Jurkat, Clone E6-1 (cell line): Measurements from ENCODE around the gene C1QTNF12.
"Not testable (repeated sequence)": the region's sequence is repeated elsewhere in the genome, so short reads cannot be mapped to it uniquely, and the experiment has no call there.

Source experiments
- DNase-seq: peaks from one replicate; pipeline ENCODE4 v3.0.0-alpha.2; 2011; ENCODE audit warnings: low read depth, low spot score
- H3K4me3 ChIP-seq: 2 replicates; pipeline ENCODE4 v1.5.1; 2011; ENCODE audit warnings: mild to moderate bottlenecking, low read length, control low read depth, moderate library complexity

C1QTNF12 gene

DNA sequence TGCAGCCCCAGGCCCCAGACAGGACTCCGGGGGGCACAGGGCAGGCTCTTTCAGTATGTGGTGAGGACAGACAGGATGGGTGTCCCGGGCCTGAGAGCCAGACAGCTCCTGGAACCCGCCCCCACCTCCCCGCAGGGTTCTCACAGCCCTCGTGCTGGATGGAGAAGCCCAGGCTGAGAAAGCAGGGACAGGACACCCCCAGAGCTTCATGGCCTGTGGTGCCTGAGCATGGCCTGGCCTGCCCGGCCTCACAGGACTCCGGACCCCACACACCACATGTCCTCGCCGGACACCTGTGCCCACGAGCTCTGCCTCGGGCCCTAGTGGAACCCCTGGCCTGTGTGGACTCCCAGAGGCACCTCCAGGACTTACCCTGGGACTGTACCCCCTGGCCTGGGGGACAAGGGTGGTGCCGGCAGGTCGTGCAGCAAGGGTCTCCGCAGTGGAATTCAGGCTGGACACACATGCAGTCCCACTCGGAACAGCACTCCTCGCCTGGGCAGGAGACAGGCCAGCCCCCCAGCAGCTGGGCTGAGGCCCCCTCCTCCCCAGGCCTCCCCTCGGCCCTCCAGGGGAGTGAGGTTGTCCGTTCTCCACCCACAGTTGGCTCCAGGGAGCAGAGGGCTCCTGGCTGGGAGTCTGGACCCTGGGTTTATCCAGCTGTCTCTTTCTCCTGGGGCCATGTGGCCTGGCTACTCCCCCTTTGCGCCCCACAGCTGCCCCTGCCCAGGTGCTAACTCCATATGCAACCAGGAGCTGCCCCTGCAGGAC, 41.3 kb downstream of the C1QTNF12 start:
- DNase-seq, result no peak
- H3K4me3 ChIP-seq, result no peak overlapping the region

DNA sequence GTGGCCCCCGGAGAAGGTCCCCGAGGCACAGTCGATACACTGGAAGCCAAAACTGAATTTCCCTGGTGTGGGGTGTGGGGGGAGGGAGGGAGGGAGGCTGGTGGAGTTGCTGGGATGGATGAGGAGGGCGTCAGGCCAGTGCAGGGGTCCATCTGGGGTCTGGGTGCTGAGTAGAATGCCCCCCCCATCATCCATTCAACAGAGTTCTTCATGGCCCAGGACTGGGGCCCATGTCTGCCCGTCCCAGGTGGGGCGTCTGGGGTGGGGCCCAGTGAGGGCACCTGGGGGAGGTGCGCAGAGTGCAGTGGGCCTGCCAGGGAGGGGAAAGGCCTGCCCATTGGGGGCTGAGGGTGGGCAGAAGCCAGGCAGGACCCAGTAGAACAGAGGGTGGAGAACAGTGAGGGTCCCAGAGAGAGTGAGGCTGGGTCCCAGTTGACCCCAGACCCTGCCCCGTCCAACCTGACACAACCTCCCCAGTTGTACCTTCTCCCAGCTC, 42.0 kb downstream of the C1QTNF12 start:
- no peak overlapping the region for H3K4me3 ChIP-seq
- no peak for DNase-seq

DNA sequence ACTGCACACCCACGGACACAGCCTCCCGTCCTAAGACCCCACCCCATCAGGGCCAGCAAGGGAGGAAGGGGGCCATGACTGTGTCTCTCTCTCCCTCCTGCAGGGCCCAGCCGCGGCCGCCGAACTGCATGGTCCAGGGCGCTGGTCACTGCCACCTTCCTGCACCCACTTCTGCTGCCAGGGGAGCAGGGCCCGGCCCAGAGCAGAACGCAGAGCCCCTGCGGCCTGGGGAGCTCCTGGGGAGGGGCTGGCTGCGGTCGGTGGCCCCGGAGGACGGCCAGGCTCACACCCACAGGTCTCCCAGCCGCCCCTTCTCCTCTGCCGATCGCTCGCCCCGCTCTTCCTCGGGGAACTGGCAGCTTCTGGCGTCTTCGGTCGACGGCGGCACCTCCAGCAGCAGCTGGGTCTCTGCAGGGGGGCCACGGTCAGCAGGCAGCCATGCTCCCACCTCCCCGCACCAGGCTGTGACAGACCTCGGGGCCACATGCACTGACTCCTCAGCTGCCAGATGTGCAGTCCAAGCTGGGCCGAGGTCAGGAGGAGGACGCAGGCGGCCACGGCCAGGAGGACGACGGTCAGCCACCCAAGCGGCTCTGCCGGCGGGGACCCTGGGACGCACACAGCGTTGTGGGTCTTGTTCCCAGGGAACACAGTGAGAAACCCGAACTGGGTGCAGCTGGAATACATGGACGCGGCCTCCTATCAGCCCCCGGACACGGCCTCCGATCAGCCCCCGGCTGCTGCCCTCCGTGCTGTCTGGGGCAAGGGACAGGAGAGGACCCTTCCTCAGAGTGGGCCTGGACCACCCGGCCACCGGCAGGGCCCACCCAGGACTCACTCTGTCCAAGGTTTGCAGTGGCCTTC, 42.7 kb downstream of the C1QTNF12 start:
- no peak overlapping the region for H3K4me3 ChIP-seq
- DNase-seq, result no peak

DNA sequence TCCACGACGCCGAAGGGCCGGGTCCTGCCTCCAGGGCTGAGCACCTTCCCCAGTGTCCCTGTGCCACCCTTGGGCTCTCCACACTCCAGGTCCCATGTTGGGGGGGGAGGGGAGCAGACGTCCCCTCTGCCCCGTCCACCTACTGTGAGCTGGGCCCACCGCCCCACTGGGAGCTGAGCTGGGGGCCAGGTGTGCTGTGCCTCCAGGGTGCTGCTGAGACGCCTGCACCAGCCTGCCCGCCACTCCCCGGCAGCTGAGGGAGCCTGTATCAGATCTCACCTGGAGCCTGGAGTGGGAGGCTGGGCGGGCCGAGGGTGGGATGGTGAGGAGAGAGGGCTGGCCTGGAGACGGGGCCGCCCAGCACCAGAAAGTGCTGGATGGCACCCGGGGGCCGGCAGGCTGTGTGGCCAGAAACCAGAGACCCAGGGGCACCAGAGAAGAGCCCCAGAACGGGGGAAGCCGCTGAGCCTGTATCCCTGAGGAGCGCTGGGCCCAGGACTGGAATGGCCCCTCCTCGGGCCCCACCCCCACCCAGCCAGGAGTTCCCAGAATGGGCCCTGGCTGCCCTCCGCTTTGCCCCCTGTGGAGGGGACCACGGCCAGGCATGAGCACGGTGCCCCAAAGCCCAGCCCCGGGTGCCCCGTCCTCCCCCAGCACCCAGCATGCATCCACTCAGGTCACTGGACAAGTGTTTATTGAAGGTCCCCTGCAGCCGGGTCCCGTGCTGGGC, 43.5 kb downstream of the C1QTNF12 start:
- no peak overlapping the region for H3K4me3 ChIP-seq
- DNase-seq, result no peak

DNA sequence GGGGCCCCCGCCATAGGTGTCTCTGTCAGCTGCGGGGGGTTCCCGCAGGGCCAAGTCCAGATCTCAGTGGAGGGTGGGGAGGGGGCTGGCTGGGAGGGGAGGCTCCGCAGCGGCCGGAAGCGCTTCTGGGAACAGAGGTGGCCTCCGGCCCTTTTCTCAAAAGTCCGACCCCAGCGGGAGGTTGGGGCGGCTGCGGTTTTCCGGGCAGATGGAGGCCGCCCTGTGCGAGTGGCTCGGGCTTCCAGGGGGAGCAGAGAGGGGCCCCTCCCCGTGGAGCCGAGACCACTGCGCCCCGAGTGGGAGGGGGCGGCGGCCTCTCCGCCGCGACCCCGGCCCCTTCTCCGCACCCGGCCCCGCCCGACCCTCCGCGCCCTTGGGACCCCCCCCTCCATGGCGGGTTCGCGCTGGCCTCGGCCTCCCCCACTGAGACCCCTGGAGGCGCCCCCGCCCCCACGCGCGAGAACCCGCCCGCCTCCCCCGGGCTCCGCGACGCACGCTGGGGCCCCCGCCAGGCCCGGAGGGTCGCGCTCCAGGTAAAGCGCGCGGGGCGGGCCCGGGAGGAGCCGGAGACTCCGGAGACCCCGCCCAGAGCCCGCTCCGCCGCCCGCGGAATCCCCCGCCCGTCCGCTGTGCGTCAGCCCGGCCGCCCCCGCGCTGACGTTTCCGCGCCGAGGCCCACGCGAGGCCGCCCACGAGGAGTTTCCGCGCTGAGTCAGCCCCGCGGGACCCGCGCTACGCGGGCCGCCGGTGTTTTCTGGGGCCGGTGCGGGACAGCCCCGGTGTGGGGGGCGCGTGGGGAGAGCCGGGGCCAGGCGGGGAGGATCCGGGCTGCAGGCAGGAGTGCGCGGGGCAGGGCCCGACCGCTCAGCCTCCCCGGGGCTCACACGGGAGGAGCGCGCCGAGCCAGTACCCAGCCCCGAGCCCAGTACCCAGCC, 45.4 kb downstream of the C1QTNF12 start:
- no peak for DNase-seq
- H3K4me3 ChIP-seq, result no peak overlapping the region; the same call in 1 of the 2 replicates

DNA sequence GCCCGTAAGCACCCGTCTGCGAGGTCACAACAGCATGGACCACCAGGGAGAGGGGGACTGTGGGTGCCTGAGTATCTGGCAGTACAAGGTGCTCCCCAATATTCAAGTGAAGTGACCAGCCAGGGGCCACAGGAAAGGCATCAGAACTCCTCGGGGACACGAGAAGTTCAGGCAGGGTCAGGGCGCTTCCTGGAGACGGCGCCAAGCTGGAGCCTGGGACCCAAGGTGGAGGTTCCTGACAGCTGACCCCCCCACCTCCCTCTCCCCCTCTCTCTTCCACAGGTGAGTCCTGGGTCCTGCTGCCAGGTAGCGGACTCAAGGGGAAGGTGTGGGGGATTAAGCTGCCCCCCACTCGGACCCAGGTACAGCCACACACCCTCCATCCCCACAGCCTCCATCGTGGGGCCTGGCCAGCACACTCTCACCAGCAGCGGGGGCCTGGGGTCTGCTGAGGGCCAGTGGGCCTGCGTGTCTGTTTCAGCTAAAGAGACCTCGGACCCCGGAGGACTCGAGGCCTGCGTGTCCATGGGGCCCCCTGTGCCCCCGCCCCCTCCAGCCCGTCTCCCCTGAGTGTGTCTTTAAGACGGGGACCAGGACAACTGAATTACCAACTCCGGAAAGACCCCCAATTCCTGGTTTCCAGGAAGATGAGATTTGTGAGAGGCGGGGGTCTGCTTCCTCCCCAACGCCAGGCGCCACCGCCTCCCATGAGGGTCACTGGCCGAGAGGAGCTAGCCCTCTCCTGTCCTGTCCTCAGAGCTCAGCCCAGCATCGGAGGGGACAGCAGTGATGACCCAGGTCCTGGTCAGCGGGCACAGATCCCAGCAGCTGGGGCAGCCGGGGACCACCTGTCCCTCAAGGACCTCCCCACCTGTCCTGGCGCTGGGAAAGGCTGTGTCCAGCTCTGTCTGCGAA, 46.3 kb downstream of the C1QTNF12 start:
- H3K4me3 ChIP-seq, result no peak overlapping the region
- DNase-seq, result no peak

DNA sequence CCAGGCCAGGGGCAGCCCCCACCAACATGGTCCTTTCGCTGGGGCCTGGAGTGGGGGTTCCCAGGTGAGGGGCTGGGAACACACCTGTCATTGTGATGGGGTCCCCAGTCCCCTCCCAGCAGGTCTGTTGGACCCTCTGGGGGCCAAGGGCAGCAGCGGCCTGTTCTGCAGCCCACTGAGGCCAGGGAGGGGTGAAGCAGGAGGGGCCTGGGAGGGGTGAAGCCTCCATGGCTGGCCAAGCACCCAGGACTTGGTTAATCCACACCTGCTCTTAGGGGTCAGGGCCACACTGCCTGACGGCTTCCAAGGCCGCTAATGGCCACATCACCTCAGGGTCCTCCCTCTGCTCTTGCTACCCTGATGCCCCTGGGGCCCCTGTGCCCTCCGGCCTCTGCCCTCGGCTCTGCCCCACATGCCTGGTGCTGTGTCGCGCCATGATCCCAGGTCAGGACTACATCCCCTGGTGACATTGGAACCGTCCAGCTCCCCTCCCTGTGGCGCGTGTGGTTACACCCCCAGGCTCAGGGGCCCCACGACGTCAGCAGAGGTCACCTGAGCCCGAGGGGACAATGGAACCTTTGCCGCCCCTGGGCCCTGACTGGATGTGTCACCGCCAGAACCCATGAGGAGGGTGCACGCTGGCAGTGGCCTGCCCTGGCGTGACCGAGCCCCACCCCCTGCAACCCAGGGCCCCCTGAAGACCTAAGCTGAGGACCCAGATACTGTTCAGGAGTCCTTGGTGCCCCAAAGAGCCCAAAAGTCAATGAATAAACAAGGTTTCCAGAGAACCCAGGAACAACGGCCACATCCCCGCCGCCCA, 47.2 kb downstream of the C1QTNF12 start:
- no peak for DNase-seq
- H3K4me3 ChIP-seq, result no peak overlapping the region

DNA sequence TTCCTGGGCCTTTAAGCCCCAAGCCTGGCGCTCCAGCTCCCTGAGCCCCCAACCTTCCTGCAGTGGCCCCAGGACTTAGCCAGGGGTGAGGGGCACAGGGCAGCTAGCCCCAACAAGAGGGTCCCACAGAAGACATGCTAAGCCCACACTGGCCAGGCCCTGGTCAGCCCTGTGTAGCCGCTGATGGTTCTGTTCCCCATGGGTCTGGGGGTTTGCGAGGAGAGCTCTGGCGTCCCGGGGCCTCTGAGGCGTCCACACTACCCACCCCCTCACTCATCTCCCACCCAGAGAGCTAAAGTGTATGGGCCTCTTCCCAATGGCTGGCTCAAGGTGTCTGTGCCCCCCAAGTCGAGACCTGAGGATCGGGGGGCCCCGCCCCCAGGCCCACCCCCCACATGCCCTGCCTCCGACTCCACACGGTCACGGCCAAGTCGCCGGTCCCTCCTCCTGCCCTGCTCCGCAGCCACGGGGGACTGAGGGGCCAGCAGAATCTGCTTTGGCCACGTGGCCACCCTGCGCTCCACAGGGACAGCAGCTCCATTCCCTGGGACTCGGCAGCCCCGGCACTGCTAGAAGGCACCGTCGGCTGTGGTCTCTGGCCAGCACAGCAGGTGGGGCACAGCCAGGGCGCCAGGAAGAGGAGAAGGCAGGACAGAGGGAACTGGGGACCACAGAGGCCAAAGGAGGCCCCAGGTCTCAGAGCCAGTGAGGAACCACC, 47.9 kb downstream of the C1QTNF12 start:
- no peak overlapping the region for H3K4me3 ChIP-seq
- no peak for DNase-seq

DNA sequence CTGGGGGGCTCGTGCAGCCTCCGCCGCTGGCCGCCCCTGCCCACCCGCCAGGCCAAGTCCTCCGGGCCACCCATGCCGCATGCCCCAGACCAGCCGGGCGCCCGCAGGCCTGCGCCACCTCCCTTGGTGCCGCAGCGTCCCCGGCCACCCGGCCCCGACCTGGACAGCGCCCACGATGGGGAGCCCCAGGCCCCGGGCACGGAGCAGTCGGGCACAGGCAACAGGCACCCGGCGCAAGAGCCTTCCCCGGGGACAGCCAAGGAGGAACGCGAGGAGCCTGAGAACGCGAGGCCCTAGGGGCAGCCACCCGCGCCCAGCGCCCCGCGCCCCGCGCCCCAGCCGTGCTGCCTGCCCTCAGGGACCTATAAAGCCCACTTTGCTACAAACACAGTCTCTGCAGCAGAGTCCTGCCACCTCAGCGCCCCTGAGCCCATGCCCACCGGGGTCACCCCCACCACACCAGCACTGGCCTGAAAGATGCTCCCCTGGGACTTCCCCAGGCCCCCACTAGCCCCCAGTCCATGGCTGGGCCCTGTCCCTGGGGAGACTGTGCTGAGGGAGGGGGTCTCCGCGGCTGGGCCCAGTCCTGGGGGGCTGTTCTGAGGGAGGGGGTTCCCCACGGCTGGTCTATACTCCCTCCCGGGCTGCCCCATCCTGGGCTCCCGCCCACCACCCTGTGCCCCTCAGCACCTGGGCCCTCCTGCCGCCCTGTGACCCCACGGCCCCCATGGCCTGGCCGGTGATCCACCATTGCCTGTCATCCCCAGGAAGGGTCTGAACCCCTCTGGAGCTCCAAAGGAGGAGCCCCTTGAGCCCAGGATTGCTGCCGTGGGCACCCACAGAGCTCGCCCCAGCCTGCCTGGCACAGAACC, 48.7 kb downstream of the C1QTNF12 start:
- no peak overlapping the region for H3K4me3 ChIP-seq
- DNase-seq, result no peak

DNA sequence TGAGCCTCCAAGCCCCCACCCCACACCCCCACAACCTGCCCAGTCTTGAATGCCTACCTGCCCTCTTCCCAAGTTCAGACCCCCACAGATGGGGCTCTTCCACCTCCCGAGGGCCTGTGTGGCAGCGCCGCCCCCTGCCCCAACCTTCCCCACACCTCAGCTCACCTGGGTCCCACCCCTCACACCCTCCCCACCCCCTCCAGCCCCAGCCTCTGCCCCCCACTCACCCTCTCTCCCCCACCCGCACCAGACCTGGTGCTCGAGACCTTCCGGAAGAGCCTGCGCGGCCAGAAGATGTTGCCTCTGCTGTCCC, 49.4 kb downstream of the C1QTNF12 start:
- DNase-seq, result no peak
- no peak overlapping the region for H3K4me3 ChIP-seq

DNA sequence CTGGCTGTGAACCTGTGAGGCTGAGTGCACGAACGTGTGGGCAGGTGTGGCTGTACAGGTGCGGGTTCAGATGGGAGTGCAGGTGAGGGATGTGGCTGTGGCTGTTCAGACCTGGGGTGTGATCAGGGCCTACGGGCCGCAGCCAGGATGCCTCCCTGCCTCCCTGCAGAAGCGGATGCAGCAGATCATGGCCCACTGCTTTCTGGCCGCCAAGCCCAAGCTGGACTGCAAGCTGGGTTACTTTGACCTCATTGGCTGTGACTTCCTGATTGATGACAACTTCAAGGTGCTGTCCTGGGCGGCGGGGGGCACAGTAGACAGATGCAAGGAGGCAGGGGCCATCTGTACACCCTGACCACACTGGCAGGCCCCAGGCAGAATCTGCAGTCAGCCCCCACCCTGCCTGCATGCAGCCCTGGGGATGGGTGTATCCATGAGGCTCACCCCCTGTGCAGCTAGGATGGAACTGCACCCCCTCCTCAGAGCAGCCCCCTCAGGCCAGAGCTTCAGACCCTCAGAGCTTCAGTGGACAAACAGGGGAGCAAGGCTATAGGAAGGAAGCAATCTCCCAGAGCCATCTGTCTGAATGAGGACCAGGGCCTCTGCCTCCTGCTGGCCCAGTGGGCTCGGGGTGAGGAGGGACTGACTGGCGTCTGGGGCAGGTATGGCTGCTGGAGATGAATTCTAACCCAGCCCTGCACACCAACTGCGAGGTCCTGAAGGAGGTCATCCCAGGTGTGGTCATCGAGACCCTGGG, 49.9 kb downstream of the C1QTNF12 start:
- DNase-seq, result no peak
- no peak overlapping the region for H3K4me3 ChIP-seq

DNA sequence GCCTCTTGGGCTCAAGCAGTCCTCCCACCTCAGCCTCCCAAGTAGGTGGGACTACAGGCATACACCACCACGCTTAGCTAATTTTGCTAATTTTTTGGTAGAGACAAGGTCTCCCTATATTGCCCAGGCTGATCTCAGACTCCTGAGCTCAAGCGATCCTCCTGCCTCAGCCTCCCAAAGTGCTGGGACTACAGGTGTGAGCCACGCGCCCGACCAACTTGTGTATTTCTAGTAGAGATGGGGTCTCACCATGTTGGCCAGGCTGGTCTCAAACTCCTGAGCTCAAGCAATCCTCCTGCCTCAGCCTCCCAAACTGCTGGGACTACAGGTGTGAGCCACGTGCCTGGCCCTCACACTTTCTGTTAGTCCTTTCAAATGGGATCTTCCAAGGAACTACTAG, 50.8 kb downstream of the C1QTNF12 start:
- DNase-seq, H3K4me3 ChIP-seq: not testable (repeated sequence)

DNA sequence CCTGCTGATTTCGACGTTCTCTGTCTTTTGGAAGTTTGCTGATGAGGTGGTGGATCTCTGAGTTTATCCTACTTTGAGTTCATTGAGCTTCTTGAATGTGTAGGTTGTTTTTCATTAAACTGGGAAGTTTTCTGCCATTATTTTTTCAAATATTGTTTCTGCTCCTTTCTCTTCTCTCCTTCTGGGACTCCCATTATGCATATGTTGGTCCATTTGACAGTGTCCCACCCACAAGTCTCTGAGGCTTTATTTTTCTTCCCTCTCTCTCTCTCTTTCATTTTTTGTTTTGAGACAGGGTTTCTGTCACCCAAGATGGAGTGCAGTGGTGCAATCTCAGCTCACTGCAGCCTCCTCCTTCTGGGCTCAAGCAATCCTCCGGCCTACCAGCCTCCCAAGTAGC, 51.8 kb downstream of the C1QTNF12 start:
- DNase-seq, result no peak
- no peak overlapping the region for H3K4me3 ChIP-seq
